ENCODE measurements around the gene TBX4.
"Not testable (repeated sequence)": the region's sequence is repeated elsewhere in the genome, so short reads cannot be mapped to it uniquely, and the experiment has no call there.

TBX4 gene

GRCh38 chr17:61480414-61480807, 28.2 kb downstream of the TBX4 start:
- DNase-seq (ENCODE audit: extremely low read depth in 1 of 2, low read depth in 1 of 2): no peak

DNA sequence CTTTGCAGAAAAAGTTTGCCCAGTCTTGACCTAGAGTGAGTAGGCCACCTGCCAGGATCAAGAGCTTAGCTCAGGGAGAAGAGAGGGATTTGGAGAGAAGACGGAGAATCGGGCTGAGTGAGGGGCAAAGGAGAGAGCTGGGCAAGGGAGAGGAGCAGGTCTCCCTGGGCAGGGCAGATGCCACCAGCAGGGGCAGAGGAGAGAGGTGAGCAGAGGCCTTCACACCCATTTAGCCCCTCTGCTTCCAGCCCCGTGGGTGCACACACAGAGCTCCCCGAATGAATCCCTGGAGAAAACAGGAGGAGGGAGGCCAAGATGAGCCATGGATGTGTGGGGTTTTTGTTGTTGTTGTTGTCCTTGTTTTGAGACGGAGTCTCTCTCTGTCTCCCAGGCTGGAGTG, 29.2 kb downstream of the TBX4 start:
- no peak for DNase-seq (ENCODE audit: extremely low read depth in 1 of 2, low read depth in 1 of 2)

- no peak for DNase-seq (ENCODE audit: extremely low read depth in 1 of 2, low read depth in 1 of 2)
Observed at GRCh38 chr17:61482467-61482866, 30.2 kb downstream of the TBX4 start.

DNA sequence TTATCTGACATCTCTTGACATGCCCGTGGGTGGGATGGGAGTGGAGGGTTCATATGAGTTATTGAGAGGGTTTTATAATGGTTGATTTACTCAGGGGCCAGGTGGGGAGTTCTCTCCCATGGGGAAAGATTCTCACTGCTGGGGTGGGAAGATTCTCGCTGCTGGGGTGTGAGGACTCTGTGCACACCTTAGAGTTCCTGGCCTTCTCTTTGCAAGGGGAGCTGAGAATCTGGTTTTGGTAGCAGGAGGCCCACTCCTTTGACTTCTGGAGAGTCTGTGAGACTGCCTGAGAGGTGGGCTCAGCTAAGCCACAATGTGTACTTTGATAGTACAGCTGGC, 31.5 kb downstream of the TBX4 start:
- no peak for DNase-seq (ENCODE audit: extremely low read depth in 1 of 2, low read depth in 1 of 2)

DNA sequence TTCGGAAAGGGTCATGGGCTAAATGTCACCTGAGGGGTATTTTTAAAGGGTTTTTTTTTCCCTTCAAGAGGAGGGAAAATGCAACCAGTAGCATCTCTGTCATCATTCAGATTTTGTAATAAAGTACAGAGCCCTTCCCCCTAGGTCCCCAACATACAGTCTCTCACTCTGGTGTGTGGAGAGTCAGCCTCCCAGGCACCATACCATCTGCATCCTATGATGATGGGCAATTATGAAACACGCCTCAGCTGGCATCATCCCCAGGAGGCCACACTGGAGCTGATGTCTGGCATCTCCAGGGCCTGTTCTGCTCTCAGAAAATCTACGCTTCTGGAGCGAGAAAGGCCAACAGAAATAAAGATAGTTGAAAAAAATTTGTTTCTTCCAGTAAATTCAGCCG, 32.0 kb downstream of the TBX4 start:
- no peak for DNase-seq (ENCODE audit: extremely low read depth in 1 of 2, low read depth in 1 of 2)

DNA sequence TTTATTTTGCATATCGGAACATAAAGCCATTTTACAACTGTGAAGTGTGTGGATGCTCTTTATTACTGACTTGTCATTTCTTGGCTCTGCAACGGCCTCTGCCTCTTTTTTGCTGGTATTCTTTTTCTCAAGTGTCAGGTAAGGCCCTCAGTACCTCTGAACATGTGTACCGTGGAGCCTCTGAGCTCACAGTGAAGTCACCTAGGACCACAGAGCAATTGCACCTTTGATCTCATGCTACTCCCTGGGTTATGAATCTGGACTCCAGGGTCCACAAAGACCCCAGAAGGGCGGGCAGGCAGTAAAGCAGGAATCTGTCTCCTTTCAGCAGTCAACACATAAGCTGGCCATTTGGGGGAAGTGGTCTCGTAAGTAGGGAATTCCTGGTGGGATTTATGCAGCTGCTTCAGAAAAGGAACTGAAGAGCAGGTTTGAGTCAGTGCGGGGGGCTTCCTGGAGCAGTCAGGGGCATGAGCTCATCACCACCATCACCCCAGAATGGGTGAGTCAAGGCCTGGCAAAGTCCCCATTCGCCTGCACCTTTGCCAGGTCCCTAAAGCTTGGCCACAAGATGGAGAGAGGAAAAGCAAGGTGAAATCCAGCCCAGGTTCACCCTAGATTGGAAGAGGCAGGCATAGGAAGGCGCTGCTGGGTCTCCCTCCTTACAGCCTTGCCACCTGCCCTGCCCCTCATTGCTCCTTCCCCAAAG, 33.0 kb downstream of the TBX4 start:
- no peak for DNase-seq (ENCODE audit: extremely low read depth in 1 of 2, low read depth in 1 of 2)

GRCh38 chr17:61486135-61487120, 34.2 kb downstream of the TBX4 start:
- DNase-seq (ENCODE audit: extremely low read depth in 1 of 2, low read depth in 1 of 2): no peak

GRCh38 chr17:61487161-61487988, 35.2 kb downstream of the TBX4 start:
- no peak for DNase-seq (ENCODE audit: extremely low read depth in 1 of 2, low read depth in 1 of 2)

- no peak for DNase-seq (ENCODE audit: extremely low read depth in 1 of 2, low read depth in 1 of 2)
Observed at GRCh38 chr17:61487989-61488595, 35.9 kb downstream of the TBX4 start.

- no peak for DNase-seq (ENCODE audit: extremely low read depth in 1 of 2, low read depth in 1 of 2)
Observed at GRCh38 chr17:61488878-61489718, 36.9 kb downstream of the TBX4 start.

DNA sequence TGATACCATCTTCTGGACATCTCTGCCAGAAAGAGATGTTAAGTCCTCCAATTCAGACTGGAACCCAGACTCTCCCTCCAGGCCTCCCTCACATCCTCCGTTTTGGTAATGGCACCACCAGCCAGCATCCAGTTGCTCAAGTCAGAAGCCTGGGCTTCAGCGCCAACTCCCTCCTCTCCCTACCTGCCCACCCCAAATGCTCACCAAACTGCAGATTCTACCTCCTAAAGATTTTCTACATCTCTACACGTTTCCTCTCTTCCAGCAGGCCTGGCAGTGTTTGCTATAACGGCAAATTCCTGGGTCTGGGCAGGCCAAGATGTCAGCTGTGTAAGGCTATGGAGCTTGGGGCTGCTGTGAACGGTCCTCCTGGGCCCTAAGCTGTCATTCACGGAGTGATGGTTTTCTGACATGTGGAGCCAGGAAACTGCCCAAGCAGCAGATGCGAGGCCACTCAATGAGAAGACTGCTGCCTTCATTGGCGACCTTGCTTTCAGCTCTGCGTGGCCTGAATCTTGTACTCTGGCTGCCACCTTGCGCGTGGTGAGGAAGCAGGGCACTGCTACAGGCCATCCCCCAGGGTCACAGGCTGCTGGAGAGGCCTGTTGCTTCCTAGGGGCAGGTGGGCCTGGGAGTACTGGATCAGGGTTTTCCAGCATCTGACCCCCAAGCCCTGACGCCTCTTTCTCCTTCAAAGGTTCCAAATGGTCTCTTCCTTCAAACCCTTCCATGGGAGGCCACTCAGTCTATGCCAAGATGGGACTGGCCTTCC, 37.7 kb downstream of the TBX4 start:
- DNase-seq (ENCODE audit: extremely low read depth in 1 of 2, low read depth in 1 of 2): no peak

DNA sequence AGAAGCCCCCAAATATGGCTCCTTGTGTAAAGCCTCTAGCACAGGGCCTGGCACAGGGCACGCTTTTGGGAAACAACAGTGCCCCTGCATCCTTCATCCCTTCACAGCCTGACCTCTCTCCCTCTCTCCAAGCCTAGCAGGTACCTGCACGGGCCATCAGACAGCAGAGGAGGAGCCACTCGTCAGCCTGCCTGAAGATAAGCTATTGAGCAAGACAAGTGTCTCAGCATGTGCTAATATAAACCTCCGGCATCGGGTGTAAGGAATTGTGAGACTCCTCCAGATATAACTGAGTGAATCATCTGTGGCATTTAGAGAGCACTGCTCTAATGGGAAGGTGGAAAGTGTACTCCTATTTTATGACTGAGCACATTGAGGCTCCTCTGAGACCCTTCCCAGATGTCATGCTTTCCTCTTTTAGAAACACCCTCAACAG, 38.3 kb downstream of the TBX4 start:
- no peak for DNase-seq (ENCODE audit: extremely low read depth in 1 of 2, low read depth in 1 of 2)

- no peak for DNase-seq (ENCODE audit: extremely low read depth in 1 of 2, low read depth in 1 of 2)
Observed at GRCh38 chr17:61491981-61492380, 39.8 kb downstream of the TBX4 start.

GRCh38 chr17:61492759-61493526, 40.7 kb downstream of the TBX4 start:
- DNase-seq (ENCODE audit: extremely low read depth in 1 of 2, low read depth in 1 of 2): no peak

DNA sequence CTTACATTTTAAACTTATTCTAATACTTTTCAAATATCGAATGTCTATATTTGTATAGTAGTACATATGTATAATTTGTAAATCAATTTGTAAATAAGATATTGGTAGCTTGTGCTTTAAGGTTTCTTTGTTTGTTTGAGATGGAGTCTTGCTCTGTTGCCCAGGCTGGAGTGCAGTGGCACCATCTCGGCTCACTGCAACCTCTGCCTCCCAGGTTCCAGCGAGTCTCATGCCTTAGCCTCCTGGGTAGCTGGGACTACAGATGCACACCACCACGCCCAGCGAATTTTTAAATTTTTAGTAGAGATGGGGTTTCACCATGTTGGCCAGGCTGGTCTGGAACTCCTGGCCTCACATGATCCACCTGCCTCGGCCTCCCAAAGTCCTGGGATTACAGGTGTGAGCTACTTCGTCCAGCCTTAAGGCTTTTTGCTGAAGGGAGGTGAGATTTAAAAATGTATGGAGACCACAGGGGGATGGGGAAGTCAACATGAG, 41.7 kb downstream of the TBX4 start:
- DNase-seq (ENCODE audit: extremely low read depth in 1 of 2, low read depth in 1 of 2): not testable (repeated sequence)

DNA sequence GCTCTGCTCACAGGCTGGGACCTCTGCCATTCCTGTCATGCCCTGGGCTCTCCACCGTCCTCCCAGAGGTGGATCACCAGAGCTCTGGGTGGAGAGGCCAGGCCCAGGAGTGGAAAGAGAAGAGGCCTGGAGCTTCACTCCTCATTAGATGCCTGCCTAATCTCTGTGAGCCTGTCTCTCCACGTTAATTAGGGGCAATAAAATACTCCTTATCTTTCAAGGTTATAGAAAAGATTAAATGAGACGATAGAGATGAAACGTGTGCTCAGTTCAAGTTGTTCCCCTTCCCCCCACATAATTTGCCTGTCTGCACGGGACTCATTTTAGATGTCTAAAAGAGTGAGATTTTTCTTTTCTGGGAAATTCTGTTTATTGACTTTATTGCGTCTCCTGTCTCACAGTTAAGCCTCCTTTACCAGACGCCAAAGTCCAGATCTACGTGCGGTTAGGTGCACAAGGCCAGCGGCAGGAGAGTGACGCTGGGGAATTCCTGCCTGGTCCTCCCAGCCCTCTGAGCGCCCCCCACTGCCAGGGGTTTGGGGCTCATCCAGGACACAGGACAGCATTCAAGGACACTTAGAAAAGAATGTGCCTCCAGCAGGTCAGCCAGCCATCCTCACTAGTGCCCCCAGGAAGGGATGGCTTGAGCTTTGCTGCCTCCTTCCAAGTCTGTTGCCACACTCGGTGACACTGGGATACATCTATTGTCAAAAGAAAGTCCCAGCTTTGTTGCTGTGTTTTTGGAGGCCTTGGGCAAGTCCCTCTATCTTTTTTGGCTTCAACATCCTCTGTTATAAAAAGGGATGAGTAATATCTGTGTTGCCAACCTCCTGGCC, 42.3 kb downstream of the TBX4 start:
- DNase-seq (ENCODE audit: extremely low read depth in 1 of 2, low read depth in 1 of 2): no peak

DNA sequence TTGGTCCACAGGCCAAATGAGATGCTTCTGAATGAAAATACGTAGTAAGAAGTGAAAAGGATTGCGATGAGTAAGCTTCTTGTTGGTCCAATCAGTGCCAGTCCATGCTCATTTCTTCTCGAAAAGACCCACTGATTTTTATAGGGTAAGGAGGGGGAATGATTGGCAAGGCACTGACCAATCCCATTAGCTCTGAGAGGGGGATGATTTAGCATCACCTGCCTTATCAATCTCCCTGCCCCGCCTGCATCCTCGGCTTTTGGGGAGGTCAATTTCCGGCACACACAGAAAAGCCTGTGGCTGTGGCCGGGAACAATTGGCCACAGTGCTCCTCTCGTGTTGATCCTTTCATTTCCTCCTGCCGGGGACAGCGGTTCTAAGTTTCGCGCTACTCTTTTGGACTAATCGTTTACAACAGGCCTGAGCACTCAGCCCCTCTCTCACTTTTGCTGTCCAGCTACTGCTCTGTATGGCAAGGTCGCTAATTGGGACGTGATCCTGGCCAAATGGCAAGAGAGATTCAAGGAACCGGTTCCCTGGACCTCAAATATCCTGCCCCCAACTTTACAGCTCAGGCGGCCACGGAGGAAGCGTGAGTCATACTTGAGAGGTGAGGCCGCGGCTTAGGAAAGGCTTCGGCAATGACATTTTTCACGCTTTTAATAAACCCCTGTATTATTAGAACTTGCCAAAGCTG, 43.1 kb downstream of the TBX4 start:
- DNase-seq (ENCODE audit: extremely low read depth in 1 of 2, low read depth in 1 of 2): no peak

Data from stimulated activated CD8-positive, alpha-beta memory T cell treated with anti-CD3 and anti-CD28 coated beads, Interleukin-7, amount 100 ng/mL, for 48 hours (primary cell).